ENCODE measurements around the gene TSKU. TPM values are rescaled to one million over a fixed set of nuclear protein-coding genes. Genes with fewer than 3 reads are reported as not detected.

TSKU gene
- total RNA-seq, 1 experiment from 2014 or later, result 20.1 TPM

DNA sequence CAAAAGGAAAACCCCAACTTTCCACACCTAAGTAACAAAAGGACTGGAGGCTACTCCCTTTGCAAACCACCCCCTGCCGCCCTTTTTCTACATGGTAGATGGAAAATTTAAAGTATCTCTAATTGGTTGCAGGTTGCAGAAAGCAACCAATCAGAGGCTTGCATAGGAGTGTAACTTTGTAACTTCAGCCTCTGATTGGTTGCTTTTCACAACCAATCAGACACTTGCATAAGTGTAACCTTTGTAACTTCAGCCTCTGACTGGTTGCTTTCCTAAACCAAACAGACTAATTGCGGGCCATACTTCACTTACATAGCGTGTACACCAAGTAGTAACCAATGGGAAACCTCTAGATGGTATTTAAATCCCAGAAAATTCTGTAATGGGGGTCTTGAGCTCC, 60.8 kb downstream of the TSKU start:
- TF ChIP-seq, protein P1, sequence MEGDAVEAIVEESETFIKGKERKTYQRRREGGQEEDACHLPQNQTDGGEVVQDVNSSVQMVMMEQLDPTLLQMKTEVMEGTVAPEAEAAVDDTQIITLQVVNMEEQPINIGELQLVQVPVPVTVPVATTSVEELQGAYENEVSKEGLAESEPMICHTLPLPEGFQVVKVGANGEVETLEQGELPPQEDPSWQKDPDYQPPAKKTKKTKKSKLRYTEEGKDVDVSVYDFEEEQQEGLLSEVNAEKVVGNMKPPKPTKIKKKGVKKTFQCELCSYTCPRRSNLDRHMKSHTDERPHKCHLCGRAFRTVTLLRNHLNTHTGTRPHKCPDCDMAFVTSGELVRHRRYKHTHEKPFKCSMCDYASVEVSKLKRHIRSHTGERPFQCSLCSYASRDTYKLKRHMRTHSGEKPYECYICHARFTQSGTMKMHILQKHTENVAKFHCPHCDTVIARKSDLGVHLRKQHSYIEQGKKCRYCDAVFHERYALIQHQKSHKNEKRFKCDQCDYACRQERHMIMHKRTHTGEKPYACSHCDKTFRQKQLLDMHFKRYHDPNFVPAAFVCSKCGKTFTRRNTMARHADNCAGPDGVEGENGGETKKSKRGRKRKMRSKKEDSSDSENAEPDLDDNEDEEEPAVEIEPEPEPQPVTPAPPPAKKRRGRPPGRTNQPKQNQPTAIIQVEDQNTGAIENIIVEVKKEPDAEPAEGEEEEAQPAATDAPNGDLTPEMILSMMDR (IDR thresholded peaks at IDR 0.05; ENCODE audit: unreplicated experiment), result no peak
- Mint-ChIP-seq H3K9me3 (ENCODE audit: unreplicated experiment) (no peaks in the 10 kb centered on the region), H3K4me3 (ENCODE audit: unreplicated experiment) (no peak overlapping the region), H3K27me3 (ENCODE audit: insufficient read depth, unreplicated experiment) (peaks cover 17% of the 10 kb centered on the region), H3K4me1 (ENCODE audit: insufficient read depth, unreplicated experiment) (peaks cover 5% of the 10 kb centered on the region), H3K36me3 (ENCODE audit: insufficient read depth, unreplicated experiment) (no peaks in the 10 kb centered on the region), H3K27ac (ENCODE audit: low read depth, unreplicated experiment) (no peak overlapping the region)
- ChIA-PET POLR2A (no interaction called here), CTCF (interaction anchor here (0.7 kb wide), 1 partner anchor 37 kb away, joined by 3 read pairs; no protein-coding TSS in a partner anchor)
- BruUV-seq (replicated peaks), result no TSS peak
- DNase-seq (ENCODE audit: unreplicated experiment), result no peak
- intact Hi-C loops (cut with micrococcal nuclease), result no loop called here

DNA sequence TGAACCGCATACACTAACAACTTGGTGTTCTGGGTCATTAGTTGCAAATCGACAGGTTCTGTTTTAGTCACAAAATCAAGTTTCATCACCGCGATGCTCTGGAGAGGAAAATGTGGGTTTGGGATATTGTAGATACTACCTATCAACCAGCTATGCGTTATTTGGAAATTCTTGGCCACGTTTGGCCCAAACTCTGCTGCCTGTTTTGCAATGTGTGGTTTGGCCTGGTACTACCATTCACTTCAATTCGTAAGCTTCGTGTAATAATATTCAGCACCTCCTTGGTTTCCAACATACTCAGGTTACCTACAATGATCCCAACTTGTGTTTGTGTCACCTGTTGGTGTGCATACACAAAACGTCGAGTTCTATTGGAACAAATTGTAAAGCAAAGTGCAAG, 61.4 kb downstream of the TSKU start:
- CTCF ChIA-PET, result no interaction called here
- H3K4me1 Mint-ChIP-seq (ENCODE audit: insufficient read depth, unreplicated experiment), result no peaks in the 10 kb centered on the region
- no peaks in the 10 kb centered on the region for H3K9me3 Mint-ChIP-seq (ENCODE audit: unreplicated experiment)
- H3K4me3 Mint-ChIP-seq (ENCODE audit: unreplicated experiment), result no peak overlapping the region
- no peak for DNase-seq (ENCODE audit: unreplicated experiment)
- intact Hi-C loops (cut with micrococcal nuclease), result no loop called here
- BruUV-seq (replicated peaks), result no TSS peak
- POLR2A ChIA-PET, result no interaction called here
- TF ChIP-seq, protein P1 (IDR thresholded peaks at IDR 0.05; ENCODE audit: unreplicated experiment), result no peak
- no peak overlapping the region for H3K27ac Mint-ChIP-seq (ENCODE audit: low read depth, unreplicated experiment)
- peaks cover 17% of the 10 kb centered on the region for H3K27me3 Mint-ChIP-seq (ENCODE audit: insufficient read depth, unreplicated experiment)
- H3K36me3 Mint-ChIP-seq (ENCODE audit: insufficient read depth, unreplicated experiment), result no peaks in the 10 kb centered on the region

DNA sequence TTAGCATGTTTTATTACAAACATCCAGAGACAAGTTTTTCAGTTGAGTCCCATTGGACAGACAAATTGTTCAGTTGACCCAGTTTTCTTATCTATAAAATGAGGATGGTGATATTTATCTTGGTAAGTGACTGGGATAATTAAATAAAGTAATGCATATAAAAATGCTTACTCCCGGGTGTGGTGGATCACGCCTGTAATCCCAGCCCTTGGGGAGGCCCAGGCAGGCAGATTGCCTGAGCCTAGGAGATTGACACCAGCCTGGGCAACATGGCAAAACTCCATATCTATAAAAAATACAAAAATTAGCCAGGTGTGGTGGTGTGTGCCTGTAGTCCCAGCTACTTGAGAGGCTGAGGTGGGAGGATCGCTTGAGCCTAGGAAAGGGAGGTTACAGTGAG, 61.9 kb downstream of the TSKU start:
- POLR2A ChIA-PET, result no interaction called here
- CTCF ChIA-PET, result no interaction called here
- Mint-ChIP-seq H3K27ac (ENCODE audit: low read depth, unreplicated experiment) (no peak overlapping the region), H3K4me1 (ENCODE audit: insufficient read depth, unreplicated experiment) (no peaks in the 10 kb centered on the region), H3K4me3 (ENCODE audit: unreplicated experiment) (no peak overlapping the region), H3K36me3 (ENCODE audit: insufficient read depth, unreplicated experiment) (no peaks in the 10 kb centered on the region), H3K27me3 (ENCODE audit: insufficient read depth, unreplicated experiment) (peaks cover 17% of the 10 kb centered on the region), H3K9me3 (ENCODE audit: unreplicated experiment) (no peaks in the 10 kb centered on the region)
- BruUV-seq (replicated peaks), result no TSS peak
- intact Hi-C loops (cut with micrococcal nuclease), result no loop called here
- no peak for DNase-seq (ENCODE audit: unreplicated experiment)
- TF ChIP-seq, protein P1 (IDR thresholded peaks at IDR 0.05; ENCODE audit: unreplicated experiment), result no peak

DNA sequence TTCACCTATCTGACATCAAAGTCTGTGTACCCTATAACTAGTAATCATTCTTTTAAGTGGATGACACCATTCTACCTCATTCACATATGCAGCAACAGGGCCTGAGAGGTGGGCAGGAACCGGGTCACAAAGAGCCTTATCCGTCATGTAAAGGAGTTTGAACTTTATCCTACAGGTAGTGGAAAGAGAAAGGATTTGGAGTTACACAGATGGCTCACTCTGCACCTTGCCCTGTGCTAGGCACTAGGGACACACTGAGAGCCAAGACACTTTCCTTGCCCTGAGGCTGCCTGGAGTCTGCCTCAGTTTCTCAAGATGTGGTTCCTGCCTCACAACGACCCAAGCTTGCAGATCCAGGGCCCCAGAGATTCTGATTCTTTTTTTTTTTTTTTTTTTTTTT, 63.3 kb downstream of the TSKU start:
- ChIA-PET POLR2A (interaction anchor here (0.6 kb wide), 1 partner anchor 39 kb away, joined by 4 read pairs; no protein-coding TSS in a partner anchor), CTCF (no interaction called here)
- Mint-ChIP-seq H3K27me3 (ENCODE audit: insufficient read depth, unreplicated experiment) (peaks cover 12% of the 10 kb centered on the region), H3K9me3 (ENCODE audit: unreplicated experiment) (no peaks in the 10 kb centered on the region), H3K4me3 (ENCODE audit: unreplicated experiment) (no peak overlapping the region), H3K4me1 (ENCODE audit: insufficient read depth, unreplicated experiment) (no peaks in the 10 kb centered on the region), H3K36me3 (ENCODE audit: insufficient read depth, unreplicated experiment) (no peaks in the 10 kb centered on the region), H3K27ac (ENCODE audit: low read depth, unreplicated experiment) (no peak overlapping the region)
- TF ChIP-seq, protein P1 (IDR thresholded peaks at IDR 0.05; ENCODE audit: unreplicated experiment), result no peak
- BruUV-seq (replicated peaks), result no TSS peak
- intact Hi-C loops (cut with micrococcal nuclease), result no loop called here
- no peak for DNase-seq (ENCODE audit: unreplicated experiment)

Other genes with a start within 250 kb of the TSKU start
- not detected in 2 replicates for gene LRRC32, start 112.6 kb upstream of the TSKU start, total RNA-seq (2022)
- gene ACER3, start 77.6 kb downstream of the TSKU start, total RNA-seq (2022), result 12.7 and 13.8 TPM in 2 replicates